ENCODE measurements around the gene CAV2.

The CAV2 gene

DNA sequence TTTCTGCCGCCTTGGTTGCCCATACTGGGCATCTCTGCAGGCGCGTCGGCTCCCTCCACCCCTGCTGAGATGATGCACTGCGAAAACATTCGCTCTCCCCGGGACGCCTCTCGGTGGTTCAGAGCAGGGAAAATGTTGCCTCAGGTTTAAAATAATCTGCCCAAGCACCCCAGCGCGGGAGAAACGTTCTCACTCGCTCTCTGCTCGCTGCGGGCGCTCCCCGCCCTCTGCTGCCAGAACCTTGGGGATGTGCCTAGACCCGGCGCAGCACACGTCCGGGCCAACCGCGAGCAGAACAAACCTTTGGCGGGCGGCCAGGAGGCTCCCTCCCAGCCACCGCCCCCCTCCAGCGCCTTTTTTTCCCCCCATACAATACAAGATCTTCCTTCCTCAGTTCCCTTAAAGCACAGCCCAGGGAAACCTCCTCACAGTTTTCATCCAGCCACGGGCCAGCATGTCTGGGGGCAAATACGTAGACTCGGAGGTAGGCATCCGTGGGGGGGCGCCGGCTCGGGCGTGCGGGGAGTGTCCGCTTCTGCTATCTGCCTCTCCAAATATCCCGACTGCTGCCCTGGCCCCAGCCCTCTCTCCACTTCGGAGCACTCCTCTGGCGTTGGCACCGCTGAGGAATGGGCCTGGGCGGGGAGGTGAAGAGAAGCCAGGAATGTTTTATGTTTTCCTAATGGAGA is 25.2 kb downstream of the CAV2 start, which contains the start of gene CAV1:
CAV1 (plus strand) TSS at position 428 of the 689 bp plus-strand sequence; CDS start at position 455, 27 bp downstream.
- TF ChIP-seq, protein P1, sequence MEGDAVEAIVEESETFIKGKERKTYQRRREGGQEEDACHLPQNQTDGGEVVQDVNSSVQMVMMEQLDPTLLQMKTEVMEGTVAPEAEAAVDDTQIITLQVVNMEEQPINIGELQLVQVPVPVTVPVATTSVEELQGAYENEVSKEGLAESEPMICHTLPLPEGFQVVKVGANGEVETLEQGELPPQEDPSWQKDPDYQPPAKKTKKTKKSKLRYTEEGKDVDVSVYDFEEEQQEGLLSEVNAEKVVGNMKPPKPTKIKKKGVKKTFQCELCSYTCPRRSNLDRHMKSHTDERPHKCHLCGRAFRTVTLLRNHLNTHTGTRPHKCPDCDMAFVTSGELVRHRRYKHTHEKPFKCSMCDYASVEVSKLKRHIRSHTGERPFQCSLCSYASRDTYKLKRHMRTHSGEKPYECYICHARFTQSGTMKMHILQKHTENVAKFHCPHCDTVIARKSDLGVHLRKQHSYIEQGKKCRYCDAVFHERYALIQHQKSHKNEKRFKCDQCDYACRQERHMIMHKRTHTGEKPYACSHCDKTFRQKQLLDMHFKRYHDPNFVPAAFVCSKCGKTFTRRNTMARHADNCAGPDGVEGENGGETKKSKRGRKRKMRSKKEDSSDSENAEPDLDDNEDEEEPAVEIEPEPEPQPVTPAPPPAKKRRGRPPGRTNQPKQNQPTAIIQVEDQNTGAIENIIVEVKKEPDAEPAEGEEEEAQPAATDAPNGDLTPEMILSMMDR (IDR thresholded peaks at IDR 0.05; ENCODE audit: low read depth, low read length), result 0 out of 2 replicates have a peak, but pooled peaks have one; percentile 4
- peak within 1 kb of the TSS; percentile 94 for H3K4me3 ChIP-seq (ENCODE audit: low read depth, low read length)

DNA sequence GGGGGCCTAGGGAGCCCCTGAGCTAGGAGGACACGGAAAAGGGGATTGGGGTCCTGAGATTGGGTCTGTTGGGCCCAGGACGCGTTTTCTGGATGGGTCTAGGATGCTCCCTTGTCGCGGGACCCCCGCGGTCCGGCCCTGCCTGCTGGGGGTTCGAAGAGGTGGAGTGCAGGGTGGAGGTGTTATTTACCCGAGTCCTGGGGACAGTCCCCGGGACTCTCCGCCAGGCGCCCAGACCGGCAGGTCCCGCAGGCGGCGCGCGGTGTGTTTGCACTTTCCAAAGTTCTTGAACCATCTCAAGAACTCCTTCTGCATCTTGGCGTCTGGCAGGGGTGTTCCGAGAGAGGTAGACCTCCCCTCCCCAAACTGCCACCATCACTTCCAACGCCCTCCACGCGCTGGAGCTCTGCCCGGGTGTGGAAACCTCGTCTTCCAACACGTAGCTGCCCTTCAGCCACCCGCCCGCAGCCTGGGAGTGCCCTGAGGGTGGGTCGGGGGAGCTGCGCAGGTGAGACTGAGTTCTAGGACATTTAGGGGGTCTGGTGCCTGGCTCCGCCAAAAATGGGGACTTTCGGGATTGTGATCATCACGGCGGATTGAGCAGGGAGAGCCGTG is 25.9 kb downstream of the CAV2 start:
- TF ChIP-seq, protein P1 (IDR thresholded peaks at IDR 0.05; ENCODE audit: low read depth, low read length), result no peak
- H3K4me3 ChIP-seq (ENCODE audit: low read depth, low read length), result peak overlapping the region; percentile 94

DNA sequence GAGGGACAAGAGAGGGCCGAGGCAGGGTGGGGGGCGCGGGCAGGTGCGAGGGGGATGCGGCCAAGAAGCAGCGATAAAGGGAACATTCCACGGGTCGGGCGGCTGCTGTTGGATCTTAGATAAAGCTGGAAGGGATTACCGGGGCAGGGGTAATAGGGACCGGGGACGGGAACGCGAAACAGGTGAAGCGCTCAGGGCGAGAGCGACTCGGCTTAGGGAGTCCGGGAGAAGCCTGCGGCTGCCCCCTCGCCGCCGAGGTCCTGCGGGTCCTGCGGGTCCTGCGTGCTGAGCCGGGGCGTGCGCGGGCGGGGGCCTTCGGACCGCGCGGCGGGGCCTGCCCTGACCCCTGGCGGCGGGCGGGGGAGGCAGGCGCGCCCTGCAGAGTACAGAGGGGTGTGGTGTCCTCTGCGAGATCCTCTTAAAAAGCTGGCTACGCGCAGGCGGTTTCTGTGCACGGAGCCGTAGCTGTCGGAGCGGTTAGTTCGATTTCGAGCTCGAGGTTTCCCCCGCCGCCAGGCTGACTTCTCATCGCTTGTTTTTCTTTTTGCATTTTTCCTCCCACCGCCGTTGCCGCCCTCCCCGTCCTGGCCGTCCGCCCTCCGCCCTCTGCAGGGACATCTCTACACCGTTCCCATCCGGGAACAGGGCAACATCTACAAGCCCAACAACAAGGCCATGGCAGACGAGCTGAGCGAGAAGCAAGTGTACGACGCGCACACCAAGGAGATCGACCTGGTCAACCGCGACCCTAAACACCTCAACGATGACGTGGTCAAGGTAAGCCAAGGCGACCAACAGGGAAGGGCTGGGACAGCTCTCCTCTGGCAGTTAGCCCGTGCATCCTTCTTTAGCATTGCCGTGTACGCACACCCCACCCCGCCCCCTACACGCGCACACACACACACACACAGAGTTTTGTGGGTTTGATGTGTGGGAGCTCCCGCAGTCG is 26.6 kb downstream of the CAV2 start:
- peak overlapping the region; percentile 94 for H3K4me3 ChIP-seq (ENCODE audit: low read depth, low read length)
- TF ChIP-seq, protein P1 (IDR thresholded peaks at IDR 0.05; ENCODE audit: low read depth, low read length), result peak; percentile 40

DNA sequence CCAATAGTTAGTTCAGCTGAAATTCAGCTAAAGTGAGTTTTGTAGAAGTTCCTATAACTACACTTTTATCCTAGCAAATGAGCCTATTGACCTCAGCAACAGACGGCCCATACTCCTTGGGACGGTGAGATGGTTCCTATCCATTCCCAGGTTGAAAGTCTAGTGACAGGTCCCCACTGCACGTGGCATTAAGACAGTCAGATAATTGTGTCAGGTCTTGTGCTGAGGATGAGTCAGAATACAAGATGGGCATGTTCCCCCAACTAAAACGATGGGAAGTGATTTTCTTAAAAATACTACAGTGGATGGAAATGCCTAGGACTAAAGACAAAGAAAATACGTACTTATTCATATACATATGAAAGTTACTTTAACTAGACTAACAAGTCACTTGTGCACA is 27.4 kb downstream of the CAV2 start:
- TF ChIP-seq, protein P1 (IDR thresholded peaks at IDR 0.05; ENCODE audit: low read depth, low read length), result no peak
- H3K4me3 ChIP-seq (ENCODE audit: low read depth, low read length), result peak overlapping the region; percentile 94

DNA sequence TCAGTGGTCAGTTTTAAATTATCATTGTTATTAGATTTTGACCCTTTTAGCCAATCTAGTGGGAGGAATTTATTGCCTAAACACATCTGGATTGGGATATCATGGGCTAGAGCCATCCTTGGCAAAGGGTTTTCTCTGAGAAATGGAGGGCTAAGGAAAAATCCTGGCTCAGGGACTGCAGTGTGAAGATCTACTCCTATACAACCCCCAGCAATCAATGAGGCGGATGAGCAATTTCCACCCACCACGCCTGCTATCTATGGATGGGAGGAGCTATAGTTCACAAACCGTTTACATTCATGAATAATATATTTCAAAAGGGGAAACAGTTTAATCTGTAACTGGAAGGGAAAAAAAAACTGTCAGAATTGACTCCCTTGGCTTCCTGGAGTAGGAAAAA is 28.0 kb downstream of the CAV2 start:
- H3K4me3 ChIP-seq (ENCODE audit: low read depth, low read length), result peak overlapping the region; percentile 94
- TF ChIP-seq, protein P1 (IDR thresholded peaks at IDR 0.05; ENCODE audit: low read depth, low read length), result no peak

DNA sequence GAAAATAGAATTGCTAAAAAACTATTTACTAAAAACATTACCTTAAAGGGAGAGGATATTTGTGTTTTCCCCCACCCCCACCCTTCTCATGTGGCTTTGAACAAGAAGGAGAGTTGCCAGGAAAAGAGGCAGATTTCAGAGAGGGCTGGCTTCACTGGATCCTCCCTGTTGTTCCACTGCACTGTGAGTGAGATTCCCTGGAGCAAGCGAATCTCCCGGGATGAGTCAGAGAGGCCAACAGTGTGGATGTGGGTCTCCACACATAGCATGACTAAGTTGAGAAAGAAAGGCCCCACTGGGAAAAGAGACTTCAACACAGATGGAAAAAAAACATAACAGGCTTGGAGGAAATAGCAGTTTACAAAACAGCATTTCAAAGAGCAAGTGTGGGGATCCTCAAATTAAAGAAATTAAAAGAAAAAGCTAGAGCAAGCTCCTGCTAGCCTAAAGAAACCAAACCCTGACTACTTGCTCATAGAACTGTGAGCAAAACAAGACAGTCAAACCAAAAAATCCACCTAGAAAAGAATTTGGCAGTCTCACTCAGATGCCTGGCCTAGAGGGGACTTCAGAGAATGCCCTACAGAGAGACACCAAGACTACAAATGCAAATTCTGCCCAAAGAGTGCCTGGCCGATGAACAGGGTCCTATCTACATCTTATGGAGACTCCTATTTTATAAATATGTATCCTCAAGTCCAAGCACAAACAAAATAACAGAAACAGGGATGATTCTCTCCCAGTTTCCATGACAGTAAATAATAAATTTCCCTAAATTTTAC is 28.7 kb downstream of the CAV2 start:
- H3K4me3 ChIP-seq (ENCODE audit: low read depth, low read length), result peak overlapping the region; percentile 94
- TF ChIP-seq, protein P1 (IDR thresholded peaks at IDR 0.05; ENCODE audit: low read depth, low read length), result no peak

All from WI38 (cell line).